Keratinocyte (primary cell): ENCODE results near the gene MYB. TPM values are rescaled to one million over a fixed set of nuclear protein-coding genes. Genes with fewer than 3 reads are reported as not detected.
A peak's percentile ranks its signal among the peaks of the same experiment; 100 is the strongest.

ENCODE experiments used
- DNase-seq: peaks from one replicate; pipeline ENCODE4 v3.0.0-alpha.2; 2011; ENCODE audit warnings: low read depth, missing footprints, low spot score
- FAIRE-seq: peaks from 2 replicates; lab custom pipeline; 2011; peaks lifted over from hg19 to GRCh38; lab: Jason Lieb, UNC
- H2AFZ ChIP-seq: 2 replicates; pipeline ENCODE4 v1.6.0; 2012; ENCODE audit warnings: low read length, control low read depth, inconsistent platforms; ENCODE audit not compliant: control insufficient read depth
- H3K27ac ChIP-seq: 2 replicates; pipeline ENCODE4 v1.5.1; 2011; ENCODE audit warnings: low read length; ENCODE audit not compliant: control insufficient read depth, insufficient read depth
- H3K27me3 ChIP-seq: 3 replicates; pipeline ENCODE4 v1.6.0; 2011; ENCODE audit warnings: low read length; ENCODE audit not compliant: control insufficient read depth, insufficient read depth; ENCODE audit errors: extremely low read depth
- H3K36me3 ChIP-seq, 2 experiments: 2 replicates in 1 of 2; 3 replicates in 1 of 2; pipeline ENCODE4 v1.5.1; 2011; ENCODE audit warnings: low read length in 2 of 2, mild to moderate bottlenecking in 1 of 2; ENCODE audit not compliant: control insufficient read depth in 2 of 2, insufficient read depth in 2 of 2; ENCODE audit errors: extremely low read depth in 1 of 2
- H3K4me1 ChIP-seq: 3 replicates; pipeline ENCODE4 v1.5.1; 2011; ENCODE audit warnings: low read length; ENCODE audit not compliant: control insufficient read depth, insufficient read depth; ENCODE audit errors: extremely low read depth
- H3K4me2 ChIP-seq: 3 replicates; pipeline ENCODE4 v1.6.0; 2011; ENCODE audit warnings: low read depth, low read length; ENCODE audit not compliant: control insufficient read depth, insufficient read depth; ENCODE audit errors: extremely low read depth
- H3K4me3 ChIP-seq, 3 experiments: fragments of 200-600 bp in 1 of 3; sonication (generic) in 1 of 3; 2 replicates in 2 of 3; 3 replicates in 1 of 3; pipeline ENCODE4 v1.5.1; 2011 to 2016; ENCODE audit warnings: low read length in 3 of 3, mild to moderate bottlenecking in 3 of 3, control low read depth in 2 of 3, inconsistent platforms in 1 of 3, low read depth in 1 of 3, mixed read lengths in 1 of 3, mixed run types in 1 of 3, moderate library complexity in 1 of 3; ENCODE audit not compliant: control insufficient read depth in 2 of 3, insufficient read depth in 2 of 3; ENCODE audit errors: extremely low read depth in 1 of 3
- H3K79me2 ChIP-seq: 2 replicates; pipeline ENCODE4 v1.6.0; 2012; ENCODE audit warnings: low read length; ENCODE audit not compliant: control insufficient read depth, insufficient read depth
- H3K9ac ChIP-seq: 3 replicates; pipeline ENCODE4 v1.6.0; 2011; ENCODE audit warnings: low read length; ENCODE audit not compliant: control insufficient read depth, insufficient read depth; ENCODE audit errors: extremely low read depth
- H3K9me1 ChIP-seq: 3 replicates; pipeline ENCODE4 v1.6.0; 2011; ENCODE audit warnings: low read length; ENCODE audit not compliant: control insufficient read depth, insufficient read depth; ENCODE audit errors: extremely low read depth
- H3K9me3 ChIP-seq: 2 replicates; pipeline ENCODE4 v1.5.1; 2012; ENCODE audit warnings: low read depth, low read length; ENCODE audit not compliant: control insufficient read depth
- H4K20me1 ChIP-seq: 3 replicates; pipeline ENCODE4 v1.6.0; 2011; ENCODE audit warnings: low read length; ENCODE audit not compliant: control insufficient read depth, insufficient read depth; ENCODE audit errors: extremely low read depth
- CTCF ChIP-seq, 3 experiments: IDR thresholded peaks in 1 of 3; conservative IDR thresholded peaks in 1 of 3; optimal IDR thresholded peaks in 1 of 3; 2 replicates in 2 of 3; 3 replicates in 1 of 3; pipeline versions ENCODE3 to v1.5.1; 2011; ENCODE audit warnings: low read length in 3 of 3, mild to moderate bottlenecking in 3 of 3, moderate library complexity in 2 of 3, control low read depth in 1 of 3, inconsistent platforms in 1 of 3; ENCODE audit not compliant: insufficient read depth in 2 of 3; ENCODE audit errors: extremely low read depth in 1 of 3
- EZH2 ChIP-seq: IDR thresholded peaks from one replicate; pipeline ENCODE4 v1.6.1; 2012; ENCODE audit warnings: inconsistent platforms, mild to moderate bottlenecking, low read length, moderate library complexity
- dilution Hi-C: fragments of 300-500 bp; cut with MboI; formaldehyde crosslinking; loops from one replicate; pipeline ENCODE4 v1.7.0; 2020; ENCODE audit warnings: low sequenced_read_pairs; ENCODE audit not compliant: extremely low pct_ligation_motif_present
- polyA plus RNA-seq, 5 experiments: library from polyadenylated mRNA; depleted of rRNA in 3 of 5; stranded (reverse) in 3 of 5; stranded (forward) in 1 of 5; unstranded in 1 of 5; fragments of >200 nt; gene quantifications; 1 replicate in 1 of 5; 2 replicates in 3 of 5; 3 replicates in 1 of 5; pipeline versions ENCODE4 v1.2.1 to v1.2.3, GENCODE V29; 2011 to 2012; ENCODE audit warnings: missing spikeins in 2 of 5, low read depth in 1 of 5, low replicate concordance in 1 of 5

Gene MYB
- polyA plus RNA-seq, 1 donor (not counting 4 experiments of a cell fraction or from before 2014, with no cell fraction given) = 0.04 TPM

GRCh38 chr6:135212935-135213334 is 31.8 kb downstream of the MYB start:
- peak; percentile 49 for FAIRE-seq
- Histone ChIP-seq H3K9me1 (no peaks in the 10 kb centered on the region), H3K36me3 (no peaks in the 10 kb centered on the region), H3K4me3 (peak overlapping the region in 1 of 3 experiments; percentile 19), H3K4me1 (peaks cover 14% of the 10 kb centered on the region), H3K27me3 (no peaks in the 10 kb centered on the region), H2AFZ (peak overlapping the region; percentile 34), H3K79me2 (no peaks in the 10 kb centered on the region), H3K9me3 (no peaks in the 10 kb centered on the region), H4K20me1 (no peaks in the 10 kb centered on the region), H3K27ac (peak overlapping the region; percentile 7), H3K9ac (no peak overlapping the region), H3K4me2 (peak overlapping the region; percentile 59)
- DNase-seq = no peak
- TF ChIP-seq CTCF (optimal IDR thresholded peaks at IDR 0.05 in 1 of 3, IDR thresholded peaks at IDR 0.05 in 1 of 3, conservative IDR thresholded peaks at IDR 0.05 in 1 of 3; ENCODE audit: extremely low read depth in 1 of 3, insufficient read depth in 2 of 3, low read length in 3 of 3) = no peak
- TF ChIP-seq EZH2 = no peak
- dilution Hi-C loops = no loop called here

GRCh38 chr6:135213616-135214015 is 32.5 kb downstream of the MYB start:
- DNase-seq (no peak), FAIRE-seq (no peak)
- H3K4me1 ChIP-seq = peaks cover 14% of the 10 kb centered on the region
- no peak overlapping the region for H2AFZ ChIP-seq
- no peaks in the 10 kb centered on the region for H3K79me2 ChIP-seq
- no peak overlapping the region for H3K9ac ChIP-seq
- no peaks in the 10 kb centered on the region for H3K9me3 ChIP-seq
- TF ChIP-seq CTCF (optimal IDR thresholded peaks at IDR 0.05 in 1 of 3, IDR thresholded peaks at IDR 0.05 in 1 of 3, conservative IDR thresholded peaks at IDR 0.05 in 1 of 3; ENCODE audit: extremely low read depth in 1 of 3, insufficient read depth in 2 of 3, low read length in 3 of 3) (no peak), EZH2 (no peak)
- H4K20me1 ChIP-seq = no peaks in the 10 kb centered on the region
- dilution Hi-C loops = no loop called here
- H3K4me2 ChIP-seq = no peak overlapping the region
- no peaks in the 10 kb centered on the region for H3K36me3 ChIP-seq
- no peaks in the 10 kb centered on the region for H3K27me3 ChIP-seq
- no peak overlapping the region for H3K27ac ChIP-seq
- no peak overlapping the region for H3K4me3 ChIP-seq
- H3K9me1 ChIP-seq = no peaks in the 10 kb centered on the region
